Endothelial cell of umbilical vein (primary cell): ENCODE data around the gene LPP. TPM values are rescaled to one million over a fixed set of nuclear protein-coding genes. Genes with fewer than 3 reads are reported as not detected.

Source experiments
- BruUV-seq: library from RNA; stranded (reverse); fragments of 400-500 nt; replicated peaks from 2 replicates; lab custom pipeline; 2021; lab: Mats Ljungman, UMichigan
- CTCF ChIA-PET: fragments of 300-600, 350-600 bp; sonication (Branson Sonifier 250); formaldehyde crosslinking; loops from one replicate; lab custom pipeline; 2021; ENCODE audit warnings: antibody characterized with exemption, inconsistent platforms; lab: Charles Lee
- POLR2A ChIA-PET: fragments of 300-600, 350-600 bp; sonication (Branson Sonifier 250); formaldehyde crosslinking; loops from one replicate; lab custom pipeline; 2021; ENCODE audit warnings: antibody characterized with exemption, inconsistent platforms; lab: Charles Lee
- DNase-seq: peaks from one replicate; pipeline ENCODE4 v3.0.0-alpha.2; 2011; ENCODE audit warnings: low read depth, low spot score
- FAIRE-seq: peaks from 2 replicates; lab custom pipeline; 2011; peaks lifted over from hg19 to GRCh38; lab: Jason Lieb, UNC
- H2AFZ ChIP-seq: 2 replicates; pipeline ENCODE4 v1.6.0; 2012; ENCODE audit warnings: low read depth, low read length, control low read depth, inconsistent platforms
- H3K27ac ChIP-seq: 2 replicates; pipeline ENCODE4 v1.5.1; 2011; ENCODE audit warnings: low read depth, mild to moderate bottlenecking, control low read depth, low read length, moderate library complexity; ENCODE audit not compliant: insufficient read depth
- H3K27me3 ChIP-seq, 2 experiments: 2 replicates each; pipeline versions ENCODE4 v1.6.0 to v1.6.1; 2011; ENCODE audit warnings: low read length in 2 of 2, mixed read lengths in 1 of 2; ENCODE audit not compliant: control insufficient read depth in 2 of 2, insufficient read depth in 2 of 2
- H3K36me3 ChIP-seq, 2 experiments: 2 replicates in 1 of 2; 3 replicates in 1 of 2; pipeline ENCODE4 v1.5.1; 2011; ENCODE audit warnings: low read length in 2 of 2, mild to moderate bottlenecking in 1 of 2, moderate library complexity in 1 of 2; ENCODE audit not compliant: control insufficient read depth in 2 of 2, insufficient read depth in 2 of 2; ENCODE audit errors: extremely low read depth in 1 of 2
- H3K4me1 ChIP-seq: 3 replicates; pipeline ENCODE4 v1.5.1; 2011; ENCODE audit warnings: mild to moderate bottlenecking, low read length; ENCODE audit not compliant: control insufficient read depth, insufficient read depth; ENCODE audit errors: extremely low read depth
- H3K4me2 ChIP-seq: 2 replicates; pipeline ENCODE4 v1.6.1; 2011; ENCODE audit warnings: low read length, control low read depth, mixed read lengths; ENCODE audit not compliant: insufficient read depth
- H3K4me3 ChIP-seq, 3 experiments: fragments of 200-600 bp in 1 of 3; sonication (generic), shearing (Covaris generic) in 1 of 3; replicated peaks in 1 of 3; 2 replicates each; pipeline ENCODE4 v1.5.1; 2011 to 2016; ENCODE audit warnings: control low read depth in 3 of 3, low read length in 3 of 3, mild to moderate bottlenecking in 2 of 3, inconsistent platforms in 1 of 3, low read depth in 1 of 3, moderate library complexity in 1 of 3; ENCODE audit not compliant: insufficient read depth in 1 of 3
- H3K79me2 ChIP-seq: 2 replicates; pipeline ENCODE4 v1.6.0; 2012; ENCODE audit warnings: low read length, inconsistent platforms; ENCODE audit not compliant: control insufficient read depth, insufficient read depth
- H3K9ac ChIP-seq: replicated peaks from 2 replicates; pipeline ENCODE3; 2011; ENCODE audit warnings: low read length, control low read depth; ENCODE audit not compliant: insufficient read depth; ENCODE audit errors: extremely low read depth
- H3K9me1 ChIP-seq: replicated peaks from 3 replicates; pipeline ENCODE4 v1.6.0; 2011; ENCODE audit warnings: mild to moderate bottlenecking, low read length; ENCODE audit not compliant: control insufficient read depth, insufficient read depth; ENCODE audit errors: extremely low read depth
- H3K9me3 ChIP-seq: replicated peaks from 2 replicates; pipeline ENCODE4 v1.5.1; 2012; ENCODE audit warnings: low read length, inconsistent platforms; ENCODE audit not compliant: control insufficient read depth, insufficient read depth
- H4K20me1 ChIP-seq: replicated peaks from 2 replicates; pipeline ENCODE3; 2011; ENCODE audit warnings: mild to moderate bottlenecking, low read length; ENCODE audit not compliant: control insufficient read depth, insufficient read depth; ENCODE audit errors: extremely low read depth
- EZH2 ChIP-seq: IDR thresholded peaks from 2 replicates; pipeline ENCODE4 v1.6.1; 2012; ENCODE audit warnings: borderline replicate concordance, low read depth, mild to moderate bottlenecking, moderate library complexity, low read length, inconsistent platforms; ENCODE audit not compliant: severe bottlenecking
- FOS ChIP-seq: IDR thresholded peaks from 2 replicates; pipeline ENCODE4 v1.6.1; 2011; ENCODE audit warnings: mild to moderate bottlenecking, low read length, moderate library complexity, borderline replicate concordance; ENCODE audit not compliant: insufficient read depth
- GATA2 ChIP-seq: IDR thresholded peaks from 2 replicates; pipeline ENCODE4 v1.7.0; 2011; ENCODE audit warnings: low read depth, mild to moderate bottlenecking, moderate library complexity, mixed read lengths, low read length; ENCODE audit not compliant: insufficient read length, insufficient read depth
- JUN ChIP-seq: IDR thresholded peaks from 2 replicates; pipeline ENCODE4 v1.6.1; 2011; ENCODE audit warnings: borderline replicate concordance, low read depth; ENCODE audit not compliant: insufficient read length, insufficient read depth
- MYC ChIP-seq: IDR thresholded peaks from one replicate; pipeline ENCODE4 v1.6.1; 2011; ENCODE audit warnings: mild to moderate bottlenecking, low read depth, low read length
- POLR2A ChIP-seq: IDR thresholded peaks from 2 replicates; pipeline ENCODE4 v1.6.1; 2012; ENCODE audit warnings: low read depth, mild to moderate bottlenecking, control low read depth, low read length
- POLR2AphosphoS5 ChIP-seq: IDR thresholded peaks from 2 replicates; pipeline ENCODE4 v1.6.1; 2012; ENCODE audit warnings: low read depth, mild to moderate bottlenecking, control low read depth, low read length, moderate library complexity; ENCODE audit not compliant: insufficient read depth
- dilution Hi-C: fragments of 300-500 bp; cut with MboI; formaldehyde crosslinking; loops from one replicate; pipeline ENCODE4 v1.15.0; 2019; ENCODE audit warnings: low sequenced_read_pairs; ENCODE audit not compliant: extremely low pct_ligation_motif_present
- intact Hi-C: fragments of 100-400 bp; cut with micrococcal nuclease; formaldehyde crosslinking; loops from one replicate; pipeline ENCODE4 v1.10.0; 2022
- polyA plus RNA-seq, 4 experiments: library from polyadenylated mRNA; depleted of rRNA in 3 of 4; stranded (reverse) in 3 of 4; unstranded in 1 of 4; fragments of >200 nt; gene quantifications; 2 replicates each; pipeline versions ENCODE4 v1.2.1 to v1.2.3, GENCODE V29; 2011 to 2012; ENCODE audit warnings: missing spikeins in 1 of 4
- total RNA-seq: library from RNA; stranded (reverse); gene quantifications from 2 replicates; pipeline ENCODE4 v1.2.3, GENCODE V29; 2021
- TF ChIP-seq, protein P1 (sequence below): IDR thresholded peaks from 2 replicates; pipeline ENCODE4 v1.6.1; 2011; ENCODE audit not compliant: insufficient read depth, insufficient read length
- TF ChIP-seq, protein P2 (sequence below), 2 donors: IDR thresholded peaks; 1 replicate in 1 of 2; 2 replicates in 1 of 2; pipeline ENCODE4 v1.5.1; 2011; ENCODE audit warnings: low read length in 2 of 2, mild to moderate bottlenecking in 2 of 2, moderate library complexity in 2 of 2, control low read depth in 1 of 2, inconsistent platforms in 1 of 2, low read depth in 1 of 2; ENCODE audit not compliant: insufficient read depth in 1 of 2; ENCODE audit errors: extremely low read depth in 1 of 2

The LPP gene
- total and polyA plus RNA-seq, 2 donors (not counting 3 experiments of a cell fraction or from before 2014, with no cell fraction given): 16.9 to 153 TPM

DNA sequence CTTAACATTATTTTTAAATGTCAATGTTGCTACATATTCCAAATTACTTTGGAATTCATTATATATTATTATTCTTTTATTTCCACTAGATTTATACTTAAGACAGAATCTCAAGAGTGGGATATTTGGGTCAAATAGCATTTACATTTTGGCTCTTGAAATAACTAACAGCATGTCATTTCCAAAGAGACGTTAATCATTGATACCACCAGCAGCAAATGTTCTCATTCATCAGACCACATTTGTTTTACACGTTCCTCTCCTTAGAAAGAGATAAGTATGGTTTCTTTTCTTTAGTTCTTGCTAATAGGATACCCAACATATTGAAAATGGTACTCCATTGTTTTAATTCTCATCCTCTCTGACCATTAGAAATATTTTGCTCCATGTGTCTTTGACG, 229.8 kb downstream of the LPP start:
- CTCF ChIA-PET: no interaction called here
- FAIRE-seq (no peak), DNase-seq (no peak)
- intact Hi-C loops: no loop called here
- H3K79me2 ChIP-seq: peaks cover 6% of the 10 kb centered on the region
- no peaks in the 10 kb centered on the region for H3K9me3 ChIP-seq
- H4K20me1 ChIP-seq: no peaks in the 10 kb centered on the region
- H3K4me1 ChIP-seq: peaks cover 17% of the 10 kb centered on the region
- TF ChIP-seq POLR2A (no peak), EZH2 (no peak)
- TF ChIP-seq, protein P1, sequence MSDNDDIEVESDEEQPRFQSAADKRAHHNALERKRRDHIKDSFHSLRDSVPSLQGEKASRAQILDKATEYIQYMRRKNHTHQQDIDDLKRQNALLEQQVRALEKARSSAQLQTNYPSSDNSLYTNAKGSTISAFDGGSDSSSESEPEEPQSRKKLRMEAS: no peak
- H3K9ac ChIP-seq: no peak overlapping the region
- no peaks in the 10 kb centered on the region for H3K9me1 ChIP-seq
- no peaks in the 10 kb centered on the region for H3K36me3 ChIP-seq
- H3K4me3 ChIP-seq: no peak overlapping the region
- H2AFZ ChIP-seq: no peak overlapping the region
- BruUV-seq: no TSS peak
- POLR2A ChIA-PET: no interaction called here
- no peaks in the 10 kb centered on the region for H3K27me3 ChIP-seq
- H3K27ac ChIP-seq: no peak overlapping the region
- dilution Hi-C loops: no loop called here
- H3K4me2 ChIP-seq: no peak overlapping the region

DNA sequence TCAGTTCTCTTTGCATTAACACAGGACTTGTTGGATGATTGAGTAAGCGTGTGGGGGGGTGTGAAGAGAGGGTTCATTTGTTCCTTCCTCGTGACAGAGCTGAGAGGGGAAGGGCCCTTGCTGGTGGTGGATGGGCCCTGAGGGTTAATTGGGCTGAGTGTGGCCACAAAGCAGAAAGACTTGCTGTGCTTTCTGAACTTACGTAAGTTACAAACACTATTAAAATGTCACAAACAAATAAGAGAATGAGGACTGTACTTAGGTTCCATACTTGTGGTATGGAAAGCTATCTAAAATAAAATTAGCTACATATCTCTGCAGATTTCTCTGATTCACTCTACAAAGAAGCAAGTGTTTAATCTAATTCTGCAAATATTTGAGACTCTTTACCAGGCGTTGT, 231.3 kb downstream of the LPP start:
- no peaks in the 10 kb centered on the region for H3K36me3 ChIP-seq
- DNase-seq: no peak
- no peaks in the 10 kb centered on the region for H3K9me3 ChIP-seq
- H3K9me1 ChIP-seq: no peaks in the 10 kb centered on the region
- dilution Hi-C loops (no loop called here), intact Hi-C loops (no loop called here)
- no peak overlapping the region for H2AFZ ChIP-seq
- no peaks in the 10 kb centered on the region for H3K27me3 ChIP-seq
- CTCF ChIA-PET: interaction anchor here (1.4 to 1.5 kb wide), 2 partner anchors 34 to 637 kb away, joined by 3 read pairs; no protein-coding TSS in a partner anchor
- POLR2A ChIA-PET: no interaction called here
- no peak for FAIRE-seq
- no peak overlapping the region for H3K9ac ChIP-seq
- H4K20me1 ChIP-seq: no peaks in the 10 kb centered on the region
- peak overlapping the region; percentile 3 for H3K27ac ChIP-seq
- BruUV-seq: no TSS peak
- H3K79me2 ChIP-seq: peaks cover 6% of the 10 kb centered on the region
- no peak overlapping the region for H3K4me2 ChIP-seq
- TF ChIP-seq, protein P2, sequence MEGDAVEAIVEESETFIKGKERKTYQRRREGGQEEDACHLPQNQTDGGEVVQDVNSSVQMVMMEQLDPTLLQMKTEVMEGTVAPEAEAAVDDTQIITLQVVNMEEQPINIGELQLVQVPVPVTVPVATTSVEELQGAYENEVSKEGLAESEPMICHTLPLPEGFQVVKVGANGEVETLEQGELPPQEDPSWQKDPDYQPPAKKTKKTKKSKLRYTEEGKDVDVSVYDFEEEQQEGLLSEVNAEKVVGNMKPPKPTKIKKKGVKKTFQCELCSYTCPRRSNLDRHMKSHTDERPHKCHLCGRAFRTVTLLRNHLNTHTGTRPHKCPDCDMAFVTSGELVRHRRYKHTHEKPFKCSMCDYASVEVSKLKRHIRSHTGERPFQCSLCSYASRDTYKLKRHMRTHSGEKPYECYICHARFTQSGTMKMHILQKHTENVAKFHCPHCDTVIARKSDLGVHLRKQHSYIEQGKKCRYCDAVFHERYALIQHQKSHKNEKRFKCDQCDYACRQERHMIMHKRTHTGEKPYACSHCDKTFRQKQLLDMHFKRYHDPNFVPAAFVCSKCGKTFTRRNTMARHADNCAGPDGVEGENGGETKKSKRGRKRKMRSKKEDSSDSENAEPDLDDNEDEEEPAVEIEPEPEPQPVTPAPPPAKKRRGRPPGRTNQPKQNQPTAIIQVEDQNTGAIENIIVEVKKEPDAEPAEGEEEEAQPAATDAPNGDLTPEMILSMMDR (IDR thresholded peaks at IDR 0.05; ENCODE audit: extremely low read depth in 1 of 2, insufficient read depth in 1 of 2, low read depth in 1 of 2, low read length in 2 of 2): no peak
- TF ChIP-seq MYC (no peak), EZH2 (no peak), FOS (no peak), POLR2AphosphoS5 (no peak), GATA2 (no peak), POLR2A (no peak), JUN (no peak)
- TF ChIP-seq, protein P1: no peak
- H3K4me3 ChIP-seq: no peak overlapping the region
- peaks cover 23% of the 10 kb centered on the region for H3K4me1 ChIP-seq
